Measurements from ENCODE around the gene MOB3A. TPM values are rescaled to one million over a fixed set of nuclear protein-coding genes. Genes with fewer than 3 reads are reported as not detected.

MOB3A gene
- total and polyA plus RNA-seq, 9 of the 15 experiments (the other 6 are each of a cell fraction or from before 2014, with no cell fraction given), result 1.1 to 24.1 (median 6.0) TPM

GRCh38 chr19:2041683-2042484, 54.2 kb downstream of the MOB3A start (continued):
- TF ChIP-seq HOMEZ (CRISPR knock-in tag; IDR thresholded peaks at IDR 0.05) (no peak), IRF1 (CRISPR knock-in tag; IDR thresholded peaks at IDR 0.05; ENCODE audit: borderline replicate concordance) (no peak), POLR2AphosphoS5 (IDR thresholded peaks at IDR 0.05; ENCODE audit: control insufficient read depth, insufficient read depth, low read depth, low read length) (peak; percentile 63), TAF7 (tag; IDR thresholded peaks at IDR 0.05) (no peak), ELK1 (CRISPR knock-in tag; IDR thresholded peaks at IDR 0.05) (no peak), ZNF318 (IDR thresholded peaks at IDR 0.05; ENCODE audit: borderline replicate concordance in 1 of 2, low read depth in 1 of 2) (no peak), PTTG1 (tag; IDR thresholded peaks at IDR 0.05; ENCODE audit: low read depth) (no peak), ZBTB1 (CRISPR knock-in tag; IDR thresholded peaks at IDR 0.05; ENCODE audit: borderline replicate concordance, low read depth) (0 out of 2 replicates have a peak, but pooled peaks have one; percentile 23), STAT5B (CRISPR knock-in tag; IDR thresholded peaks at IDR 0.05) (no peak), NKRF (IDR thresholded peaks at IDR 0.05; ENCODE audit: borderline replicate concordance) (no peak; the same call in 1 of the 2 replicates), ZNF12 (CRISPR knock-in tag; IDR thresholded peaks at IDR 0.05) (no peak)

Data from K562 (cell line).